Vagina (tissue), 2 donors: ENCODE data around the gene SGMS2.

Experiments used
- CTCF ChIP-seq, 3 experiments: fragments of 450-650 bp in 2 of 3; fragments of 200-600 bp in 1 of 3; sonication (generic) in 1 of 3; IDR thresholded peaks; one replicate each; pipeline ENCODE4 v1.5.1; 2017 to 2019; ENCODE audit warnings: antibody characterized with exemption in 3 of 3, mild to moderate bottlenecking in 2 of 3, moderate library complexity in 2 of 3
- POLR2A ChIP-seq, 2 donors: fragments of 450-650 bp; IDR thresholded peaks; one replicate each; pipeline ENCODE4 v1.6.1; 2017; ENCODE audit warnings: antibody characterized with exemption in 2 of 2, mild to moderate bottlenecking in 2 of 2, moderate library complexity in 2 of 2
- POLR2AphosphoS5 ChIP-seq, 2 donors: sonication (generic); formaldehyde crosslinking; IDR thresholded peaks; one replicate each; pipeline ENCODE4 v1.9.0; 2017; ENCODE audit warnings: antibody characterized with exemption in 2 of 2, mild to moderate bottlenecking in 2 of 2, low read depth in 1 of 2; ENCODE audit not compliant: insufficient read depth in 1 of 2

GRCh38 chr4:107831140-107831539, 6.4 kb downstream of the SGMS2 start:
- no peak for TF ChIP-seq CTCF (IDR thresholded peaks at IDR 0.05)
- TF ChIP-seq POLR2A (IDR thresholded peaks at IDR 0.05) = no peak
- TF ChIP-seq POLR2AphosphoS5 (IDR thresholded peaks at IDR 0.05; ENCODE audit: insufficient read depth in 1 of 2, low read depth in 1 of 2) = no peak
